Prostate gland (tissue), 2 donors: ENCODE data around the gene KRTAP4-6.
"Not testable (repeated sequence)": the region's sequence is repeated elsewhere in the genome, so short reads cannot be mapped to it uniquely, and the experiment has no call there.

Source experiments
- CTCF ChIP-seq, 4 experiments: fragments of 200-600 bp in 2 of 4; fragments of 450-650 bp in 2 of 4; sonication (generic) in 2 of 4; IDR thresholded peaks; 1 replicate in 3 of 4; 2 replicates in 1 of 4; pipeline ENCODE4 v1.5.1; 2016 to 2019; ENCODE audit warnings: antibody characterized with exemption in 4 of 4, mild to moderate bottlenecking in 2 of 4, moderate library complexity in 2 of 4
- POLR2A ChIP-seq: fragments of 450-650 bp; IDR thresholded peaks from one replicate; pipeline ENCODE4 v1.6.1; 2016; ENCODE audit warnings: antibody characterized with exemption, mild to moderate bottlenecking

GRCh38 chr17:41104386-41105038 lies 35.8 kb downstream of the KRTAP4-6 start:
- not testable (repeated sequence) for TF ChIP-seq POLR2A; CTCF (IDR thresholded peaks at IDR 0.05)
